ENCODE data around the gene CASP8AP2. TPM values are rescaled to one million over a fixed set of nuclear protein-coding genes. Genes with fewer than 3 reads are reported as not detected.

The CASP8AP2 gene
- total and polyA plus RNA-seq, 7 donors = 2.1 to 25.8 (median 16.4) TPM

GRCh38 chr6:89834884-89835792 is 5.5 kb downstream of the CASP8AP2 start:
- H3K36me3 ChIP-seq = peaks cover 0 to 37% (median 6%) of the 10 kb centered on the region in 4 donors
- no peak for DNase-seq
- H3K27ac ChIP-seq = no peak overlapping the region
- peaks cover 0 to 12% (median 10%) of the 10 kb centered on the region in 4 donors for H3K4me1 ChIP-seq
- H3K4me3 ChIP-seq = no peak overlapping the region
- H3K27me3 ChIP-seq = no peaks in the 10 kb centered on the region
- intact Hi-C loops (cut with DNase I) = loop anchor here (10.0 kb wide), 2 partner anchors 480 to 750 kb away; partner anchors contain the start of genes MAP3K7 and UBE2J1
- no peaks in the 10 kb centered on the region for H3K9me3 ChIP-seq
- 76 to 78% methylated on average over 12 of the region's 12 CpGs for WGBS, 2 donors
- TF ChIP-seq EP300 (IDR thresholded peaks at IDR 0.05) = no peak
- no peak for TF ChIP-seq CTCF (IDR thresholded peaks at IDR 0.05)
- TF ChIP-seq POLR2A (IDR thresholded peaks at IDR 0.05) = no peak
- no peak for TF ChIP-seq POLR2AphosphoS5 (IDR thresholded peaks at IDR 0.05)

- Histone ChIP-seq H3K27me3 (no peaks in the 10 kb centered on the region), H3K4me3 (no peak overlapping the region), H3K9me3 (no peaks in the 10 kb centered on the region), H3K36me3 (peaks cover 0 to 39% (median 6%) of the 10 kb centered on the region in 4 donors), H3K4me1 (no peaks in the 10 kb centered on the region), H3K27ac (no peak overlapping the region)
- intact Hi-C loops (cut with DNase I) = loop anchor here (10.0 kb wide), 2 partner anchors 482 to 748 kb away; partner anchors contain the start of genes MAP3K7 and UBE2J1
- TF ChIP-seq CTCF (IDR thresholded peaks at IDR 0.05) (no peak), POLR2AphosphoS5 (IDR thresholded peaks at IDR 0.05) (no peak), EP300 (IDR thresholded peaks at IDR 0.05) (no peak), POLR2A (IDR thresholded peaks at IDR 0.05) (no peak)
- 93 to 97% methylated on average over 8 of the region's 8 CpGs for WGBS, 2 donors
- DNase-seq = no peak
Observed at GRCh38 chr6:89836639-89837222, 7.1 kb downstream of the CASP8AP2 start.

- H3K27me3 ChIP-seq = no peaks in the 10 kb centered on the region
- H3K9me3 ChIP-seq = no peaks in the 10 kb centered on the region
- no peak overlapping the region for H3K4me3 ChIP-seq
- H3K36me3 ChIP-seq = peaks cover 0 to 21% (median 3%) of the 10 kb centered on the region in 4 donors
- intact Hi-C loops (cut with DNase I) = no loop called here
- WGBS, 2 donors = 78 to 88% methylated on average over 3 of the region's 3 CpGs
- DNase-seq = no peak
- TF ChIP-seq POLR2AphosphoS5 (IDR thresholded peaks at IDR 0.05) (no peak), POLR2A (IDR thresholded peaks at IDR 0.05) (no peak), CTCF (IDR thresholded peaks at IDR 0.05) (no peak), EP300 (IDR thresholded peaks at IDR 0.05) (no peak)
- H3K27ac ChIP-seq = no peak overlapping the region
- H3K4me1 ChIP-seq = peaks cover 0 to 21% (median 8%) of the 10 kb centered on the region in 4 donors
Observed at GRCh38 chr6:89840538-89840937, 10.9 kb downstream of the CASP8AP2 start.

- DNase-seq = no peak
- WGBS, 2 donors = 90 to 92% methylated on average over 2 of the region's 2 CpGs
- H3K27me3 ChIP-seq = no peaks in the 10 kb centered on the region
- no peak overlapping the region for H3K27ac ChIP-seq
- H3K4me3 ChIP-seq = no peak overlapping the region
- H3K4me1 ChIP-seq = peaks cover 0 to 21% (median 8%) of the 10 kb centered on the region in 4 donors
- no peak for TF ChIP-seq EP300 (IDR thresholded peaks at IDR 0.05)
- TF ChIP-seq CTCF (IDR thresholded peaks at IDR 0.05) = no peak
- no peak for TF ChIP-seq POLR2A (IDR thresholded peaks at IDR 0.05)
- no peak for TF ChIP-seq POLR2AphosphoS5 (IDR thresholded peaks at IDR 0.05)
- H3K9me3 ChIP-seq = no peaks in the 10 kb centered on the region
- intact Hi-C loops (cut with DNase I) = no loop called here
- peaks cover 0 to 16% (median 3%) of the 10 kb centered on the region in 4 donors for H3K36me3 ChIP-seq
Observed at GRCh38 chr6:89842228-89842627, 12.5 kb downstream of the CASP8AP2 start.

All from sigmoid colon (tissue), 7 donors.